HepG2 (cell line): ENCODE data around the gene PCBD1. TPM values are rescaled to one million over a fixed set of nuclear protein-coding genes. Genes with fewer than 3 reads are reported as not detected.

ENCODE experiments used
- CCDC6 ChIP-seq: sonication (generic); formaldehyde crosslinking; IDR thresholded peaks from 2 replicates; pipeline ENCODE4 v1.8.1; 2022; ENCODE audit warnings: mild to moderate bottlenecking, missing genetic modification reagents, moderate library complexity
- E2F5 ChIP-seq: sonication (generic); formaldehyde crosslinking; conservative IDR thresholded peaks from 2 replicates; pipeline ENCODE4 v1.4.0; 2020; ENCODE audit warnings: missing genetic modification reagents
- EP300 ChIP-seq, 3 experiments: sonication (generic) in 1 of 3; formaldehyde crosslinking in 1 of 3; IDR thresholded peaks; 2 replicates each; pipeline versions ENCODE4 v1.5.1 to v1.6.1; 2011 to 2020; ENCODE audit warnings: low read depth in 2 of 3, low read length in 2 of 3, borderline replicate concordance in 1 of 3, improper control_type of control experiment in 1 of 3, mild to moderate bottlenecking in 1 of 3, missing genetic modification reagents in 1 of 3, moderate library complexity in 1 of 3
- FOXA3 ChIP-seq: IDR thresholded peaks from 2 replicates; pipeline ENCODE4 v1.6.1; 2016; ENCODE audit warnings: missing genetic modification reagents, missing compliant biosample characterization
- GPN1 ChIP-seq: sonication (generic); formaldehyde crosslinking; IDR thresholded peaks from 2 replicates; pipeline ENCODE4 v1.5.1; 2020; ENCODE audit warnings: missing genetic modification reagents, borderline replicate concordance
- KLF6 ChIP-seq: IDR thresholded peaks from 2 replicates; pipeline ENCODE4 v1.8.0; 2016; ENCODE audit warnings: missing biosample characterization, missing genetic modification reagents
- PATZ1 ChIP-seq: sonication (generic); formaldehyde crosslinking; IDR thresholded peaks from 2 replicates; pipeline ENCODE4 v1.4.0; 2020; ENCODE audit warnings: missing genetic modification reagents
- PHF8 ChIP-seq: sonication (generic); formaldehyde crosslinking; IDR thresholded peaks from 2 replicates; pipeline ENCODE4 v1.5.0; 2020; ENCODE audit warnings: missing genetic modification reagents
- POLR2A ChIP-seq, 2 experiments: IDR thresholded peaks; 2 replicates each; pipeline ENCODE4 v1.6.1; 2011; ENCODE audit warnings: low read depth in 2 of 2, low read length in 2 of 2, mild to moderate bottlenecking in 1 of 2, moderate library complexity in 1 of 2; ENCODE audit not compliant: insufficient read depth in 1 of 2
- RAD21 ChIP-seq: fragments of 450-650 bp; formaldehyde crosslinking; IDR thresholded peaks from 2 replicates; pipeline ENCODE4 v1.5.0; 2020; ENCODE audit warnings: mild to moderate bottlenecking
- RAD51 ChIP-seq: fragments of 450-650 bp; IDR thresholded peaks from 2 replicates; pipeline ENCODE4 v1.6.1; 2016; ENCODE audit warnings: borderline replicate concordance
- SIN3B ChIP-seq: fragments of 150-350 bp; IDR thresholded peaks from 2 replicates; pipeline ENCODE4 v1.6.1; 2014; ENCODE audit warnings: low read length
- SMAD1 ChIP-seq: sonication (generic); formaldehyde crosslinking; IDR thresholded peaks from 2 replicates; pipeline ENCODE4 v1.4.0; 2020; ENCODE audit warnings: missing genetic modification reagents, low read depth, mild to moderate bottlenecking, borderline replicate concordance
- STAG1 ChIP-seq: sonication (generic); formaldehyde crosslinking; IDR thresholded peaks from 2 replicates; pipeline ENCODE4 v1.4.0; 2020; ENCODE audit warnings: missing genetic modification reagents
- XRCC5 ChIP-seq: fragments of 200-400 bp; formaldehyde crosslinking; optimal IDR thresholded peaks from 2 replicates; pipeline ENCODE3; 2017; ENCODE audit warnings: mild to moderate bottlenecking, low read length
- ZFP41 ChIP-seq: sonication (generic); formaldehyde crosslinking; IDR thresholded peaks from 2 replicates; pipeline ENCODE4 v1.4.0; 2020; ENCODE audit warnings: mild to moderate bottlenecking, missing genetic modification reagents, borderline replicate concordance
- ZFP62 ChIP-seq: sonication (generic); formaldehyde crosslinking; IDR thresholded peaks from 2 replicates; pipeline ENCODE4 v1.4.0; 2020; ENCODE audit warnings: missing genetic modification reagents
- ZKSCAN1 ChIP-seq: fragments of 150-350 bp; IDR thresholded peaks from 2 replicates; pipeline ENCODE4 v1.6.1; 2014; ENCODE audit warnings: low read length
- ZMYM4 ChIP-seq: sonication (generic); formaldehyde crosslinking; IDR thresholded peaks from 2 replicates; pipeline ENCODE4 v1.8.1; 2023; ENCODE audit warnings: mild to moderate bottlenecking, missing genetic modification reagents
- ZNF720 ChIP-seq: sonication (generic); formaldehyde crosslinking; IDR thresholded peaks from 2 replicates; pipeline ENCODE4 v1.4.0; 2020; ENCODE audit warnings: missing genetic modification reagents
- polyA plus RNA-seq, 8 experiments: library from polyadenylated mRNA; depleted of rRNA in 3 of 8; stranded (reverse) in 7 of 8; unstranded in 1 of 8; fragments of >200 nt; fragmentation: Illumina TruSeq in 4 of 8; extraction: Trizol in 4 of 8; gene quantifications; 2 replicates each; pipeline versions ENCODE4 v1.2.1 to v1.2.3, GENCODE V29; 2011 to 2016; ENCODE audit warnings: low read depth in 4 of 8, missing spikeins in 1 of 8, mixed read lengths in 1 of 8; ENCODE audit not compliant: insufficient read depth in 1 of 8
- total RNA-seq, 5 experiments: library from RNA; depleted of rRNA; stranded (reverse); fragments of >200 nt; fragmentation: Illumina TruSeq; extraction: Trizol; gene quantifications; 2 replicates each; pipeline ENCODE4 v1.2.3, GENCODE V29; 2016; ENCODE audit warnings: low read depth in 1 of 5
- TF ChIP-seq, protein P1 (sequence below), 2 experiments: sonication (generic) in 1 of 2; formaldehyde crosslinking in 1 of 2; IDR thresholded peaks; 2 replicates each; pipeline versions ENCODE4 v1.4.0 to v1.6.1; 2018 to 2020; ENCODE audit warnings: missing genetic modification reagents in 2 of 2, borderline replicate concordance in 1 of 2, low read depth in 1 of 2, mild to moderate bottlenecking in 1 of 2, missing biosample characterization in 1 of 2
- TF ChIP-seq, protein P2 (sequence below): IDR thresholded peaks from 2 replicates; pipeline ENCODE4 v1.6.1; 2016; ENCODE audit warnings: missing biosample characterization, missing genetic modification reagents, low read depth

The PCBD1 gene
- total and polyA plus RNA-seq, 2 of the 13 experiments (the other 11 are each of a cell fraction or from before 2014, with no cell fraction given) = 95.3 to 168 TPM

DNA sequence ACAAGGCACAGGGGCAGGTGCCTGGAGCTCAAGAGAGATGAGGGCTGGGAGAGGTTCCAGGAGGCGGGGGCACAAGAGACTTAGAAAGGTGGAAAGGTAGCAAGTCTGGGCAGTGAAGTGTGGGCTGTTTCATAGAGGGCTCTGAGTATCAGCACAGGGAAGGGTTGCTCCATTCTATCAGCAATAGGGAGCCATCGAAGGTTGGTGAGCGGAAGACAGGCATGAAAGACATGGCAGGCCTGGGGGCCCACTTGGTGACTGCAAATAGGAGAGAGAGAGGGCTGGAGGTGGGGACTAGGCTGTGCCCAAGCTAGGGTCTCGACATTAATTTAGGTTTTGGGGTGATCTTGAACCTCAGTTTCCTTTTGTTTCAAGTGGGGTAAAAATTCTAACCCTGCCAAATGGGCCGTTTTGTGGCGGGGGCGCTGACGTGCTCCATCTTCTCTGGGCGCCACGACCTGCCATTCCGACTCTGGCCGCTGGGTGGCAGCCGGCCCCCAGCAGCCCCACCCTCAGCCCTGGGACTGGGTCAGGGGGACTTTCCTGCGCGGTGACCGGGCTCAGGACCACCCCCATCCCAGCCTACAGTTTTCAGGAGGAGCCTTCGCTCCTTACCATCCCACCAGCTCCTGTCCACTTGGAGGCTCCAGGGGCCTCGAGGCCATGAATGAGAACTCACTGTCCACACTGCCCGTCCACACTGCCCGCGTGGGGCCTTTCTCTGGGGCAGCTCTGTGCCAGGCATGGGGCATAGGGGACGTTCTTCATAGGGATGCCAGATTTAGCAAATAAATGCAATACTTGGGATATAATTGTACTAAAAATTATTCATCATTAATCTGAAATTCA lies 37.2 kb upstream of the PCBD1 start (continued):
- no peak for TF ChIP-seq GPN1
- TF ChIP-seq ZNF720 (CRISPR knock-in tag) = no peak
- TF ChIP-seq POLR2A (IDR thresholded peaks at IDR 0.05; ENCODE audit: insufficient read depth in 1 of 2, low read depth in 2 of 2, low read length in 2 of 2) = no peak
- TF ChIP-seq E2F5 (CRISPR knock-in tag) = no peak
- no peak for TF ChIP-seq ZMYM4 (CRISPR knock-in tag)
- TF ChIP-seq ZFP62 (CRISPR knock-in tag) = no peak
- no peak for TF ChIP-seq SMAD1 (CRISPR knock-in tag)
- TF ChIP-seq PATZ1 (CRISPR knock-in tag) = 0 out of 2 replicates have a peak, but pooled peaks have one; percentile 40
- TF ChIP-seq CCDC6 (CRISPR knock-in tag) = no peak
- TF ChIP-seq PHF8 = 0 out of 2 replicates have a peak, but pooled peaks have one; percentile 29
- no peak for TF ChIP-seq KLF6
- peak; percentile 87 for TF ChIP-seq STAG1
- peak; percentile 61 for TF ChIP-seq XRCC5
- TF ChIP-seq ZKSCAN1 = no peak
- no peak for TF ChIP-seq FOXA3 (CRISPR knock-in tag)
- 0 out of 2 replicates have a peak, but pooled peaks have one; percentile 27 for TF ChIP-seq ZFP41 (CRISPR knock-in tag)
- TF ChIP-seq, protein P1, sequence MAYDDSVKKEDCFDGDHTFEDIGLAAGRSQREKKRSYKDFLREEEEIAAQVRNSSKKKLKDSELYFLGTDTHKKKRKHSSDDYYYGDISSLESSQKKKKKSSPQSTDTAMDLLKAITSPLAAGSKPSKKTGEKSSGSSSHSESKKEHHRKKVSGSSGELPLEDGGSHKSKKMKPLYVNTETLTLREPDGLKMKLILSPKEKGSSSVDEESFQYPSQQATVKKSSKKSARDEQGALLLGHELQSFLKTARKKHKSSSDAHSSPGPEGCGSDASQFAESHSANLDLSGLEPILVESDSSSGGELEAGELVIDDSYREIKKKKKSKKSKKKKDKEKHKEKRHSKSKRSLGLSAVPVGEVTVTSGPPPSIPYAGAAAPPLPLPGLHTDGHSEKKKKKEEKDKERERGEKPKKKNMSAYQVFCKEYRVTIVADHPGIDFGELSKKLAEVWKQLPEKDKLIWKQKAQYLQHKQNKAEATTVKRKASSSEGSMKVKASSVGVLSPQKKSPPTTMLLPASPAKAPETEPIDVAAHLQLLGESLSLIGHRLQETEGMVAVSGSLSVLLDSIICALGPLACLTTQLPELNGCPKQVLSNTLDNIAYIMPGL (CRISPR knock-in tag; IDR thresholded peaks at IDR 0.05; ENCODE audit: borderline replicate concordance in 1 of 2, low read depth in 1 of 2) = 0 out of 4 replicates have a peak, but pooled peaks of 1 of the 2 experiments have one; percentile 21
- TF ChIP-seq RAD51 = no peak
- TF ChIP-seq SIN3B = no peak
- peak; percentile 85 for TF ChIP-seq RAD21 (CRISPR knock-in tag)
- TF ChIP-seq EP300 (IDR thresholded peaks at IDR 0.05; ENCODE audit: low read depth in 2 of 2, low read length in 2 of 2) = no peak
- TF ChIP-seq EP300 (CRISPR knock-in tag; IDR thresholded peaks at IDR 0.05; ENCODE audit: borderline replicate concordance) = no peak
- TF ChIP-seq, protein P2, sequence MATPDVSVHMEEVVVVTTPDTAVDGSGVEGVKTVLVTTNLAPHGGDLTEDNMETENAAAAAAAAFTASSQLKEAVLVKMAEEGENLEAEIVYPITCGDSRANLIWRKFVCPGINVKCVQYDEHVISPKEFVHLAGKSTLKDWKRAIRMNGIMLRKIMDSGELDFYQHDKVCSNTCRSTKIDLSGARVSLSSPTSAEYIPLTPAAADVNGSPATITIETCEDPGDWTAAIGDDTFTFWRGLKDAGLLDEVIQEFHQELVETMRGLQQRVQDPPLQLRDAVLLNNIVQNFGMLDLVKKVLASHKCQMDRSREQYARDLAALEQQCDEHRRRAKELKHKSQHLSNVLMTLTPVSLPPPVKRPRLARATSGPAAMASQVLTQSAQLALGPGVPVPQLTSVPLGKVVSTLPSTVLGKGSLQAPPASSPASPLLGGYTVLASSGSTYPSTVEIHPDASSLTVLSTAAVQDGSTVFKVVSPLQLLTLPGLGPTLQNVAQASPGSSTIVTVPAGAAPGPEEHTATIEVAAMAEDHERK (CRISPR knock-in tag) = no peak
